ENCODE measurements around the gene PMS1.

GRCh38 chr2:189913821-189914220 is 129.6 kb downstream of the PMS1 start:
- TF ChIP-seq POLR2A (IDR thresholded peaks at IDR 0.05) (no peak), CTCF (IDR thresholded peaks at IDR 0.05) (no peak), POLR2AphosphoS5 (IDR thresholded peaks at IDR 0.05) (no peak), EP300 (IDR thresholded peaks at IDR 0.05) (no peak)

All from gastroesophageal sphincter (tissue), 3 donors.